GM19438 (cell line): ENCODE results near the gene HERC6.
"Not testable (repeated sequence)": the region's sequence is repeated elsewhere in the genome, so short reads cannot be mapped to it uniquely, and the experiment has no call there.

Source experiments
- ATAC-seq: cut with Tn5 transposase; IDR thresholded peaks from one replicate; pipeline ENCODE4 v1.9.1; 2021; ENCODE audit warnings: low read depth; ENCODE audit not compliant: unreplicated experiment

The HERC6 gene

DNA sequence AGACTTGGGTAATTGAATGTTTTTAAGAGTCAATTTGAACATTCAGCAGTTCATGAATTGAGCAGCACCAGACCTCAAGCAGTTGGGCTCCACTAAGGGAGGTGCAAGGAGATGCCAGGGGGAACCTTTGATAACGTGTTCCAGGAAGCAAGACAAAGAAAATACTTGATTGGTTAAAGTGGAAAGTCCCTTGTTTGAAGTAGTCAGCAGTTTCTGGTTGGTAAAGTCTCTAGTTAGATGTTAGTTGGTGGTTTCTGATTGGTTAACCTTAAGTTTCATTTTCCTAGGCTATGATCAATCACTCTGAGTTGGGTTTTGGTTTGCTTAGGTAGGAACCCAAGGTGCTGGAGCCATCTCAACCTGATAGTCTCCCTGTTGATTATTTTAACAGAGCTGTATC is 4.0 kb downstream of the HERC6 start:
- ATAC-seq = peak; percentile 35

DNA sequence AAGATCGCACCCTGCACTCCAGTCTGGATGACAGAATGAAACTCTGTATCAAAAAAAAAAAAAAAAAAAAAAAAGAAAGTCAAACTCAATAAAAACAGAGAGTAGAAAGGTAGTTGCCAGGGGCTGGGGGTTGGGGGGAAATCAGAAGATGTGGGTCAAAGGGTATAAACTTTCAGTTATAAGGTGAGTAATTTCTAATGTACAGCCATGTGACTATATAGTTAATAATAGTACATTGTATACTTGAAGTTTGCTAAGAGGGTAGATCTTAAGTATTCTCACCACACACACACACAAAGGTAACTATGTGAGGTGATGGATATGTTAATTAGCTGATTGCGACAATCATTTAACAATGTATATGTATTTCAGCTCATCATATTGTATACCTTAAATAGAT is 11.5 kb downstream of the HERC6 start:
- ATAC-seq = no peak

DNA sequence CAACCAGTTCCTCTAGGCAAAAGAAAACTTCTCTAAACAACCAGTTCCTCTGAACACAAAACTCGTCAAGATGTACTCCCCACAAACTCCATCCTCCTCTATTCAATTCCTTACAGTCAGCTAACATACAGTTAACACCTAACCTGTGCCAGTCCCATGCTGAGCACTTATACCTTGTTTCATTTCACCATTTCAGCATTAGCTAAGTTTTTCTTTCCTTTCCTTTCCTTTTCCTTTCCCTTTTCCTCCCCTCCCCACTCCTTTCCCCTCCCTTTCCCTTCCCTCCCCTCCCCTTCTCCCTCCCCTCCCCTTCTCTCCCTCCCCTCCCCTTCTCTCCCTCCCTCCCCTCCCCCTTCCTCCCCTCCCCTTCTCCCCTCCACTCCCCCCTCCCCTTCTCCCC is 13.1 kb downstream of the HERC6 start:
- ATAC-seq = no peak

DNA sequence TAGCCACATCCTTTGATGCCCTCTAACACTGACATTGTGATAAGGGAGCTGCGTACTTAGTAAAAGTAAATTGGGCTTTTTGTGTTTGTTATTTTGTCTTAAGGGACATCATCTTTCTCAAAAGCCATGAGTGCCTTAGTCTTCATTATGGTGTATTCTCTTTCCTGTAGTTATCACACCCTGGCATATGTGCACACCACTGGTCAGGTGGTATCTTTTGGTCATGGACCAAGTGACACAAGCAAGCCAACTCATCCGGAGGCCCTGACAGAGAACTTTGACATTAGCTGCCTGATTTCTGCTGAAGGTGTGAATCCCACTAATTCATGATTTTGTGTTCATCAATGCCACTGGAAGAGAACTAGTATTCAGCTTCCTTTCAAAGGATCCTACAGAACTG is 18.0 kb downstream of the HERC6 start:
- no peak for ATAC-seq

DNA sequence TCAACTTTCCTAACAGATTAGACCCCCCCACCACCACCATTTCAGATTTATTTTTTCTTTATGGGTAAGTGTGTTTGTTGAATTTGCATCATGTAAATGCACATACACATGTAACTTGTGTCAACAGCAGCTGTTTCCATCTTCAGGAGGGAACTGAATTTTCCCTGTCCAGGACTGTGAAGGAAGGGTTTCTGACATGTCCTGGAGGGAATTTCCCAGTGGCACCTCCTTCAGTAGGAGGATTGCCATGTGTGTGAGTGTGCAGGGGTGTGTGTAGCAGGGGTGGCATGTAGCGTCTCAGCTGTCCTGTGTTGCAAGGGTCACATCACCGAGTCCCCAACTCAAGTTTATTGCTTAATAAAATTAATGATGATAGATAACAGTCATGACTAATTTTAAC is 19.7 kb downstream of the HERC6 start:
- no peak for ATAC-seq

DNA sequence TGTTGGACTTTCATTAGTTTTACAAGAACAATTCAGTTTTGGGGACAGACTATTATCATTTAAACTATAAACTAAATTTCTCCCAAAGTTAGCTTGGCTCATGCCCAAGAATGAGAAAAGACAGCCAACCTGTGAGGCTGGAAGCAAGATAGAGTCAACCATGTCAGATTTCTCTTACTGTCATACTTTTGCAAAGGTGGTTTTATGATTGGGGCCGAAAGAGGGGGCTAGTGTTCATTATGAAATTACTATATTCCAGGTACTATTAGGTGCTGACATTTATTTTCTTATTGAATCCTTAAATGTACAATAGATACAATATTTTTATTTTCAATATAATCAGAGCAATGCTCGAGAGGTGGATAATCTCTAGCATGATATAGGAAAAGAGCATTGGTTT is 30.6 kb downstream of the HERC6 start:
- ATAC-seq = no peak

- ATAC-seq = no peak
These were observed 31.1 kb downstream of the HERC6 start for GRCh38 chr4:88409789-88410188.

- no peak for ATAC-seq
These were observed 32.9 kb downstream of the HERC6 start for GRCh38 chr4:88411491-88412096.

DNA sequence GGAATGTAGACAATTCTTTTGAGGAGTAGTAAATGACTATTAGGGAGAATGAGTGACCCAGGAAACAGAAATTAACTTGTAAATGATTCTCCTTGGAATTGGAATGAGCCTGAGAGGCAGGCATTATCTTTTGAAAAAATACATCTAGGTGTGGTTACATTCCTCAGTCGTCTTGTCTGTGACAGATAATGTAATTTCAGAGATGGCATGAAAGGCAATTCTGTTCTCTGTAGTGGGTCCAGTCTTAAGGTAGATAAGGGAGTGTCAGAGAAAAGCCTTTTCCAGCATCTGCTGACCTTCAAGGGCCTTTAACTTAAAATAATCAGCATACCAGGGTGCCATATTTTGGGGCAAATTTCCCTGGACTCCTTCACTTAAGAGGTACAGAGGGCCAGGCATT is 35.1 kb downstream of the HERC6 start:
- no peak for ATAC-seq

DNA sequence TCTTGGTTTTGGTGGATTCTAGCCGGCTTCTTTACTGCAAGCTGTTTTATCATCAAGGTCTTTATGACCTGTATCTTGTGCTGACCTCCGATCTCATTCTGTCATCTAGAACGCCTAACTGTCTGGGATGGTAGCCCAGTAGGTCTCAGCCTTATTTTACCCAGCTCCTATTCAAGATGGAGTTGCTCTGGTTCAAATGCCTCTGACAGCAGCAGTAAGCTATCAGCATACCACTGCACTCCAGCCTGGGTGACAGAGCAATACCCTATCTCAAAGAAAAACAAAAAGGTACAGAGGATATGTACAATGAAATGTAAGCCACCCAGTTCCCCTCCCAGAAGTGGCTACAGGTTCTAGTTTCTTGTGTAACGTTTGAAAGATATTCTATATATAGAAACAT is 36.1 kb downstream of the HERC6 start:
- ATAC-seq = no peak

GRCh38 chr4:88415982-88416381 is 37.3 kb downstream of the HERC6 start:
- ATAC-seq = no peak

GRCh38 chr4:88418411-88418810 is 39.8 kb downstream of the HERC6 start:
- ATAC-seq = no peak

- ATAC-seq = no peak
These were observed 41.2 kb downstream of the HERC6 start for GRCh38 chr4:88419874-88420273.

GRCh38 chr4:88420844-88421243 is 42.2 kb downstream of the HERC6 start:
- no peak for ATAC-seq

DNA sequence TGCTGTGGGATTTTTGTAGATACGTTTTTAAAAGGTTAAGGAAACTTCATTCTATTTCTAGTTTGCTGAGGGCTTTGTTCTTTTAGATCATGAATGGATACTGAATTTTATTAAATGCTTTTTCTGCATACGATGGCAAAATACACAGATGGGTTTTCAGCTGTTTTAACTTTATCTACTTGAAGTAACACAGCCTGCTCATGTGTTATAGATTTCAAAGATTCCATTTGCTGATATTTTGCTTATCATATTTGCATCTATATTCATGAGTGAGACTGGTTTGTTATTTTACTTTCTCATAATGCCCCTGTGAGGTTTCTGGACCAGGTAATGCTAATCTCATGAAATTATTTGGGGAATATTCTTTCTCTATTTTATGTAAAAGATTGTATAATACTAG is 43.8 kb downstream of the HERC6 start:
- ATAC-seq = no peak

DNA sequence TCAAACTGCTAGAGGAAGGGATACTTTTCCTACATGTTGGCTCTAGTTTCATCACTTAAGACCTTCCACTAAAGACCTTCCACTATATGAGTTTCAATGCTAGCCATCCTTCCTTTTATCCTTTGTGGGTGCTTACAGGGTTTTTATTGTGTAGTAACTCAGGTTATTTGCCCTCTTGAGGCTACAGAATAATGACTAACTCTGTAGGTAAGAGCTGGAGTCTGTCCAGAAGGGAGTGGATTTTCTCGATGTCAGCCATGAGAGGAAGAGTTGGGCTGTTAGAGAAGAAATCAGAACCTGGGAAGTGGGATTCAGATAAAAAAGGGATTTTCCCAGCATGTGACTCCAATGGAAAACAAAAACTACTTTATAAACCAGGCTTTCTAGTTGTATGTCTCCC is 50.7 kb downstream of the HERC6 start:
- ATAC-seq = no peak

DNA sequence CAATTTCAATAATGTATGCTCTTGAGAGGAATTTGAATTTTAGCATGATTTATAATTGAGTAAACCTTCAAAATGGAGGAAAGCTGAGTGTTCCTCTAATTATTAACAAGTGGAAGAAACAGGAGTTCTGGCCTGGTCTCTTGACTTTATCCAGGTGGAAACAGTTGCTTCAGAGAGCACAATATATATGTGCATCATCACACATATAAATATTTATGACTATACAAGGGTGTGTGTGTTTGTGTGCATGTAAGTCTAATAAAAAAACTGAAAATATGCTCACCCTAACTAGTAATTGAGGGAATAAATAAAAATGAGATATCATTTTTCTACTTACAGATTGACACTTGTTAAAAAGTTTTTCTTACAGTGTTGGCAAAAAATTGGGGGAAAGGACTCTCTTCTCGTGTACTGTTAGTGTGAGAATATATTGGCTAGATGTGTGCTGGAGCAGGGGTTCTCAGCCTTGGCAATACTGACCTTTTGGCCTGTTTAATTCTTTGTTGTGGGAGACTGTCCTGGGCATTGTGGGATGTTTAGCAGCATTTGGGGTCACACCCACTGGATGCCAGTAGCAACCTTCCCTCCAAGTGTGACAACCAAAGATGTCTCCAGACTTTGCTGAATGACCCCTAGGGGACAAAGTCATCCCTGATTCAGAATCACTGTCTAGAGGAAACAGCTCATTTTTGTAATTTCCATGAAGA is 57.5 kb downstream of the HERC6 start:
- ATAC-seq = no peak

- ATAC-seq = not testable (repeated sequence)
These were observed 59.2 kb downstream of the HERC6 start for GRCh38 chr4:88437873-88438272.

- ATAC-seq = no peak
These were observed 60.6 kb downstream of the HERC6 start for GRCh38 chr4:88439161-88439760.

GRCh38 chr4:88440146-88440545 is 61.5 kb downstream of the HERC6 start:
- no peak for ATAC-seq

DNA sequence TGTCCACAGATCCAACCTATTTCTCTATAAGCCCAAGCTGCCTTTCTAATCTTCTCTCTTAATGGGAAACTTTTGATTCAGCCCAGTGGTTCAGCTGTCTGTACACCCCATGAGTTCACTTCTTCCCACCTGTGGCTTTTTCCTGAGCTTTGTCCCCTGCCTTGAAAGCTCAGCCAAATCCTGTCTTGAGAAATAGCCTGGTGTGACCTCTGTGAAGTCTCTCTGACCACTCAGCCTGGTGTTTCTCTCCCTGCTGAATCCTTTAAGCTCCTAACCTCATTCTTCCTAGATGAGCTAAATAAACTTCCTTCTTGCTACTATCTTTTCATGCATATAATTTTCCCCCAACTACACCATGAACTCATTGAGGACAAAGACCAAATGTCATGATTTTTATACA is 63.0 kb downstream of the HERC6 start:
- no peak for ATAC-seq

DNA sequence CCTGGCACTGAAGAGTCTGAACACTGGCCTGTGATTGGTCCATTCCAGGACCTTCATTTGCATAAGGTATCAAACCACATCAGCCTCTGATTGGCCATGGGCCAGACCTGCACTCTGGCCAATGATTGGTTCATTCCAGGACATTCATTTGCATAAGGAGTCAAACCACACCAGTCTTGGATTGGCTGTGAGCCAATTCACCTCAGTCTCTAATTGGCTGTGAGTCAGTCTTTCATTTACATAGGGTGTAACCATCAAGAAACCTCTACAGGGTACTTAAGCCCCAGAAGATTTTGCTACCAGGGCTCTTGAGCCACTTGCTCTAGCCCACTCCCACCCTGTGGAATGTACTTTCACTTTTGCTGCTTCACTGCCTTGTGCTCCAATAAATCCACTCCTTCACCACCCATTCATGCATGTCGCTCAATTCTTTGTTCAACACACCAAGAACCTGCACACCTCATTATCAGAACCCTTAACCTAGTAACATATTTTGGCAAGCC is 64.1 kb downstream of the HERC6 start:
- no peak for ATAC-seq
